Ovary (tissue), 9 donors: ENCODE measurements around the gene SHISA9. TPM values are rescaled to one million over a fixed set of nuclear protein-coding genes. Genes with fewer than 3 reads are reported as not detected.

Source experiments
- DNase-seq, 5 donors: peaks; one replicate each; pipeline ENCODE4 v3.0.0-alpha.2; 2019 to 2020
- H3K27ac ChIP-seq, 2 donors: fragments of 200-600 bp; one replicate each; pipeline versions ENCODE4 v1.5.1 to v1.8.0; 2019 to 2022
- H3K27me3 ChIP-seq: fragments of 200-600 bp; one replicate; pipeline ENCODE4 v1.8.0; 2022
- H3K36me3 ChIP-seq: fragments of 200-600 bp; sonication (generic); one replicate; pipeline ENCODE4 v1.5.1; 2019
- H3K4me1 ChIP-seq: one replicate; pipeline ENCODE4 v1.8.1; 2013; ENCODE audit warnings: mild to moderate bottlenecking, moderate library complexity; ENCODE audit not compliant: insufficient read depth
- H3K4me3 ChIP-seq: fragments of 200-600 bp; sonication (generic); one replicate; pipeline ENCODE4 v1.5.1; 2017
- H3K9me3 ChIP-seq, 2 donors: fragments of 200-600 bp in 1 of 2; sonication (generic) in 1 of 2; one replicate each; pipeline versions ENCODE4 v1.5.1 to v1.8.1; 2013 to 2019; ENCODE audit warnings: mild to moderate bottlenecking in 1 of 2, moderate library complexity in 1 of 2
- CTCF ChIP-seq, 3 donors: fragments of 450-650 bp in 2 of 3; fragments of 200-600 bp in 1 of 3; IDR thresholded peaks; one replicate each; pipeline versions ENCODE4 v1.5.1 to v1.8.0; 2016 to 2022; ENCODE audit warnings: antibody characterized with exemption in 3 of 3, mild to moderate bottlenecking in 1 of 3
- EP300 ChIP-seq: sonication (generic); formaldehyde crosslinking; IDR thresholded peaks from one replicate; pipeline ENCODE4 v1.6.1; 2017; ENCODE audit warnings: antibody characterized with exemption
- POLR2A ChIP-seq: fragments of 450-650 bp; IDR thresholded peaks from one replicate; pipeline ENCODE4 v1.6.1; 2017; ENCODE audit warnings: antibody characterized with exemption, mild to moderate bottlenecking, moderate library complexity
- WGBS, 3 donors: extraction: QIAGEN DNeasy Blood & Tissue Kit in 1 of 3; methylation state at CpG; one replicate each; pipeline versions ENCODE4 v1.1.5 to v1.1.7; 2013 to 2017; 5-methylcytosine and 5-hydroxymethylcytosine counted together
- intact Hi-C, 4 donors: fragments of 100-400 bp; cut with DNase I; formaldehyde crosslinking; loops; one replicate each; pipeline versions ENCODE4 v1.11.0 to v1.15.1; 2022 to 2023
- polyA plus RNA-seq, 2 donors: library from polyadenylated mRNA; stranded (reverse); fragments of 200-250 nt in 1 of 2; fragments of 350-450 nt in 1 of 2; fragmentation: Illumina TruSeq in 1 of 2; extraction: RNeasy Lipid Tissue Mini Kit (QIAGEN cat#74804) in 1 of 2; gene quantifications; one replicate each; pipeline ENCODE4 v1.2.3, GENCODE V29; 2013 to 2014
- total RNA-seq, 7 donors: library from RNA; depleted of rRNA in 2 of 7; stranded (reverse); fragments of >200 nt in 2 of 7; fragmentation: NEBNext Ultra II Directional in 3 of 7; extraction: Animal tissue kit (Norgen Biotek cat#: 25700) in 3 of 7; gene quantifications; one replicate each; pipeline versions ENCODE4 v1.1.0 to v1.2.4, GENCODE V29; 2016 to 2023
- donor health status: DM: no; HTN: no; CAD: no; lungs with moderate emphysema.
- donor health status: DM: no; HTN: no; CAD: no.
- donor health status: Bipolar disorder and iron deficiency.
- donor health status: DM: yes; HTN: yes; CAD: no.
- donor health status: DM: no; HTN: no; CAD: no.
- donor health status: DM: yes; HTN: yes; CAD: no.

SHISA9 gene
- total and polyA plus RNA-seq, 9 donors, result 0.03 to 0.47 (median 0.12) TPM; not detected in 3

GRCh38 chr16:13143551-13143950 is 242.2 kb downstream of the SHISA9 start:
- intact Hi-C loops, result no loop called here
- Histone ChIP-seq H3K27ac (no peak overlapping the region), H3K36me3 (no peaks in the 10 kb centered on the region), H3K27me3 (no peaks in the 10 kb centered on the region), H3K4me1 (no peaks in the 10 kb centered on the region), H3K9me3 (no peaks in the 10 kb centered on the region), H3K4me3 (no peak overlapping the region)
- no peak for DNase-seq
- WGBS, 3 donors, result 88 to 97% (median 89%) methylated on average over 1 of the region's 1 CpG
- TF ChIP-seq POLR2A, result no peak
- TF ChIP-seq CTCF (IDR thresholded peaks at IDR 0.05), result no peak
- TF ChIP-seq EP300, result no peak

- DNase-seq, result no peak
- Histone ChIP-seq H3K27me3 (no peaks in the 10 kb centered on the region), H3K4me1 (no peaks in the 10 kb centered on the region), H3K4me3 (no peak overlapping the region), H3K27ac (no peak overlapping the region), H3K9me3 (no peaks in the 10 kb centered on the region), H3K36me3 (no peaks in the 10 kb centered on the region)
- TF ChIP-seq EP300 (no peak), CTCF (IDR thresholded peaks at IDR 0.05) (no peak), POLR2A (no peak)
- intact Hi-C loops, result no loop called here
- 44 to 54% (median 54%) methylated on average over 2 of the region's 2 CpGs for WGBS, 3 donors
These were observed 245.4 kb downstream of the SHISA9 start for GRCh38 chr16:13146829-13147228.

GRCh38 chr16:13148294-13148693 is 246.9 kb downstream of the SHISA9 start:
- Histone ChIP-seq H3K4me1 (no peaks in the 10 kb centered on the region), H3K27ac (no peak overlapping the region), H3K27me3 (no peaks in the 10 kb centered on the region), H3K4me3 (no peak overlapping the region), H3K9me3 (no peaks in the 10 kb centered on the region), H3K36me3 (no peaks in the 10 kb centered on the region)
- no peak for DNase-seq
- 87 to 90% (median 90%) methylated on average over 3 of the region's 3 CpGs for WGBS, 3 donors
- no peak for TF ChIP-seq EP300
- TF ChIP-seq POLR2A, result no peak
- TF ChIP-seq CTCF (IDR thresholded peaks at IDR 0.05), result no peak
- intact Hi-C loops, result no loop called here

GRCh38 chr16:13148836-13149235 is 247.4 kb downstream of the SHISA9 start:
- no peaks in the 10 kb centered on the region for H3K9me3 ChIP-seq
- TF ChIP-seq POLR2A, result no peak
- no peak for TF ChIP-seq EP300
- no peak for TF ChIP-seq CTCF (IDR thresholded peaks at IDR 0.05)
- intact Hi-C loops, result no loop called here
- H3K27me3 ChIP-seq, result no peaks in the 10 kb centered on the region
- no peak overlapping the region for H3K4me3 ChIP-seq
- WGBS, 3 donors, result 46 to 64% (median 48%) methylated on average over 3 of the region's 3 CpGs
- DNase-seq, result no peak
- H3K4me1 ChIP-seq, result no peaks in the 10 kb centered on the region
- no peak overlapping the region for H3K27ac ChIP-seq
- H3K36me3 ChIP-seq, result no peaks in the 10 kb centered on the region
